ENCODE measurements around the gene TMEM129. TPM values are rescaled to one million over a fixed set of nuclear protein-coding genes. Genes with fewer than 3 reads are reported as not detected.

Gene TMEM129
- total RNA-seq, 1 experiment from 2014 or later: 29.8 TPM

GRCh38 chr4:1741208-1741607, 20.1 kb upstream of the TMEM129 start:
- TF ChIP-seq CTCF (IDR thresholded peaks at IDR 0.05; ENCODE audit: unreplicated experiment): no peak
- DNase-seq: no peak
- CTCF ChIA-PET: no interaction called here
- Mint-ChIP-seq H3K9me3 (ENCODE audit: low read depth, unreplicated experiment) (peaks cover 4% of the 10 kb centered on the region), H3K27me3 (ENCODE audit: unreplicated experiment) (no peaks in the 10 kb centered on the region), H3K4me1 (ENCODE audit: low read depth, unreplicated experiment) (no peaks in the 10 kb centered on the region), H3K4me3 (ENCODE audit: low read depth, unreplicated experiment) (no peak overlapping the region), H3K27ac (ENCODE audit: unreplicated experiment) (no peak overlapping the region), H3K36me3 (ENCODE audit: insufficient read depth, unreplicated experiment) (peaks cover 50% of the 10 kb centered on the region)
- intact Hi-C loops (cut with micrococcal nuclease; ENCODE audit: unreplicated experiment): no loop called here
- no TSS peak for BruUV-seq (replicated peaks)

- peaks cover 4% of the 10 kb centered on the region for H3K9me3 Mint-ChIP-seq (ENCODE audit: low read depth, unreplicated experiment)
- DNase-seq: no peak
- intact Hi-C loops (cut with micrococcal nuclease; ENCODE audit: unreplicated experiment): no loop called here
- TF ChIP-seq CTCF (IDR thresholded peaks at IDR 0.05; ENCODE audit: unreplicated experiment): no peak
- no peaks in the 10 kb centered on the region for H3K27me3 Mint-ChIP-seq (ENCODE audit: unreplicated experiment)
- no peak overlapping the region for H3K27ac Mint-ChIP-seq (ENCODE audit: unreplicated experiment)
- H3K4me1 Mint-ChIP-seq (ENCODE audit: low read depth, unreplicated experiment): no peaks in the 10 kb centered on the region
- no TSS peak for BruUV-seq (replicated peaks)
- CTCF ChIA-PET: interaction anchor here (0.6 kb wide), 1 partner anchor 16 kb away, joined by 7 read pairs; no protein-coding TSS in a partner anchor
- no peak overlapping the region for H3K4me3 Mint-ChIP-seq (ENCODE audit: low read depth, unreplicated experiment)
- H3K36me3 Mint-ChIP-seq (ENCODE audit: insufficient read depth, unreplicated experiment): peaks cover 54% of the 10 kb centered on the region
These were observed 19.0 kb upstream of the TMEM129 start for GRCh38 chr4:1740021-1740545.

GRCh38 chr4:1739358-1739757, 18.2 kb upstream of the TMEM129 start:
- Mint-ChIP-seq H3K27ac (ENCODE audit: unreplicated experiment) (no peak overlapping the region), H3K27me3 (ENCODE audit: unreplicated experiment) (no peaks in the 10 kb centered on the region), H3K4me1 (ENCODE audit: low read depth, unreplicated experiment) (no peaks in the 10 kb centered on the region), H3K9me3 (ENCODE audit: low read depth, unreplicated experiment) (peaks cover 4% of the 10 kb centered on the region), H3K4me3 (ENCODE audit: low read depth, unreplicated experiment) (no peak overlapping the region), H3K36me3 (ENCODE audit: insufficient read depth, unreplicated experiment) (peaks cover 48% of the 10 kb centered on the region)
- no peak for DNase-seq
- CTCF ChIA-PET: no interaction called here
- intact Hi-C loops (cut with micrococcal nuclease; ENCODE audit: unreplicated experiment): no loop called here
- no TSS peak for BruUV-seq (replicated peaks)
- TF ChIP-seq CTCF (IDR thresholded peaks at IDR 0.05; ENCODE audit: unreplicated experiment): no peak

GRCh38 chr4:1738410-1738809, 17.3 kb upstream of the TMEM129 start:
- Mint-ChIP-seq H3K36me3 (ENCODE audit: insufficient read depth, unreplicated experiment) (peaks cover 55% of the 10 kb centered on the region), H3K27ac (ENCODE audit: unreplicated experiment) (peak overlapping the region; percentile 13), H3K27me3 (ENCODE audit: unreplicated experiment) (no peaks in the 10 kb centered on the region), H3K4me3 (ENCODE audit: low read depth, unreplicated experiment) (no peak overlapping the region), H3K4me1 (ENCODE audit: low read depth, unreplicated experiment) (no peaks in the 10 kb centered on the region), H3K9me3 (ENCODE audit: low read depth, unreplicated experiment) (peaks cover 4% of the 10 kb centered on the region)
- intact Hi-C loops (cut with micrococcal nuclease; ENCODE audit: unreplicated experiment): no loop called here
- BruUV-seq (replicated peaks): no TSS peak
- CTCF ChIA-PET: no interaction called here
- DNase-seq: no peak
- no peak for TF ChIP-seq CTCF (IDR thresholded peaks at IDR 0.05; ENCODE audit: unreplicated experiment)
